Activated CD4-positive, alpha-beta memory T cell treated with anti-CD3 and anti-CD28 coated beads for 36 hours (primary cell): ENCODE results near the gene SLC10A2. TPM values are rescaled to one million over a fixed set of nuclear protein-coding genes. Genes with fewer than 3 reads are reported as not detected.

Experiments used
- CTCF ChIA-PET: fragments of 350-600 bp; sonication (Branson Sonifier 250); formaldehyde crosslinking; loops from one replicate; lab custom pipeline; 2021; ENCODE audit warnings: antibody characterized with exemption, inconsistent platforms; lab: Charles Lee
- POLR2A ChIA-PET: fragments of 350-600 bp; sonication (Branson Sonifier 250); formaldehyde crosslinking; loops from one replicate; lab custom pipeline; 2021; ENCODE audit warnings: antibody characterized with exemption; lab: Charles Lee
- DNase-seq: peaks from one replicate; pipeline ENCODE4 v3.0.0-alpha.2; 2020
- H3K27ac Mint-ChIP-seq: one replicate; pipeline ENCODE4 v1.8.0; 2021; ENCODE audit warnings: mixed read lengths
- H3K27me3 Mint-ChIP-seq: one replicate; pipeline ENCODE4 v1.8.0; 2021; ENCODE audit warnings: mixed read lengths
- H3K36me3 Mint-ChIP-seq: one replicate; pipeline ENCODE4 v1.8.0; 2021; ENCODE audit warnings: mixed read lengths
- H3K4me1 Mint-ChIP-seq: one replicate; pipeline ENCODE4 v1.8.0; 2021; ENCODE audit warnings: low read depth, mixed read lengths
- H3K4me3 Mint-ChIP-seq: one replicate; pipeline ENCODE4 v1.8.0; 2021; ENCODE audit warnings: mild to moderate bottlenecking, mixed read lengths
- H3K9me3 Mint-ChIP-seq: one replicate; pipeline ENCODE4 v1.8.0; 2021; ENCODE audit warnings: mixed read lengths
- intact Hi-C: fragments of 100-400 bp; cut with micrococcal nuclease; formaldehyde crosslinking; loops from one replicate; pipeline ENCODE4 v1.15.1; 2023
- total RNA-seq, 2 experiments: library from RNA; stranded (reverse); gene quantifications; one replicate each; pipeline ENCODE4 v1.2.3, GENCODE V29; 2021

The SLC10A2 gene
- total RNA-seq, 2 experiments from 2014 or later = not detected

DNA sequence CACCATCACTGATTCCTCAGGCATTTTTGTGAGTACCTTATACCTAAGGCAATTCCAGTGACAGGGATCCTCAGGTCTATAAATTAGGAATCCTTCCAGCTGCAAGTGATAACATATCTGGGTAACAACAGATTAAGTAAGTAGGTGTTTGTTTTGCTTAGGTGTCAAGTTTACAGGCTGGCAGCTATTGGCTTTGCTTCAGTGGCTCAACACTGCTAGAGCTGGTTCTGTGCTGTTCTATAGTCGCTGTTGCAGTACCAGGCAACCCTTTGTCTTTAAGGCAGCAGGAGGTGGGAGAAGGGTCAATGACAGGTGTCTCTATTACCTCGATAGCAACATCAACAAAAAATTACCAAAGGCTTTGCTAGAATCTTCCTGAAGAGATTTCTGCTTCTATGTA lies 27.0 kb downstream of the SLC10A2 start:
- no peak overlapping the region for H3K4me3 Mint-ChIP-seq
- intact Hi-C loops = no loop called here
- DNase-seq = no peak

GRCh38 chr13:103036268-103036667 lies 29.9 kb downstream of the SLC10A2 start:
- POLR2A ChIA-PET = no interaction called here
- Mint-ChIP-seq H3K4me3 (no peak overlapping the region), H3K36me3 (no peaks in the 10 kb centered on the region), H3K27ac (no peak overlapping the region), H3K27me3 (no peaks in the 10 kb centered on the region), H3K9me3 (no peaks in the 10 kb centered on the region), H3K4me1 (no peaks in the 10 kb centered on the region)
- CTCF ChIA-PET = no interaction called here
- intact Hi-C loops = no loop called here
- DNase-seq = no peak

More for the DNA sequence above, 27.0 kb downstream of the SLC10A2 start:
- POLR2A ChIA-PET = no interaction called here
- CTCF ChIA-PET = no interaction called here
- Mint-ChIP-seq H3K27me3 (no peaks in the 10 kb centered on the region), H3K27ac (no peak overlapping the region), H3K36me3 (no peaks in the 10 kb centered on the region), H3K4me1 (no peaks in the 10 kb centered on the region), H3K9me3 (no peaks in the 10 kb centered on the region)

DNA sequence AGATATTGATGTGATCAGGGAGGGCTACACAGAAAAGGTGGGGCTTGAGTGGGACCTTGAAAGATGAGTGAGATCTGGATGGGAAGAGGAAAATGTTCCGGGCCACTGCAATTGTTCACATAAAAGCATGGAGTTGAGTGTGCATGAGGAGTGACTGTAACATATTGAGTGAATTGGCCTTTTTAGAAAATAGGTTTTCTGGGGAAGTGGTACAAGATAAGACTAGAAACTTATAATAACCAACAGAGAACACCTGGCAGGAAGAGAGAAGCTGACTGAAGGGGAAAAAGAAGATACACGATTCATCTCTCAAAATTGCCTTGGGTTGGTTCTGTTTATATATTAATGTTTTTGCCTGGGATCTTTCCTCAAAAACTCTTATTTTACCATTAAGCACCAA lies 32.2 kb downstream of the SLC10A2 start:
- no peaks in the 10 kb centered on the region for H3K36me3 Mint-ChIP-seq
- CTCF ChIA-PET = no interaction called here
- DNase-seq = no peak
- H3K9me3 Mint-ChIP-seq = no peaks in the 10 kb centered on the region
- intact Hi-C loops = no loop called here
- H3K27ac Mint-ChIP-seq = no peak overlapping the region
- H3K27me3 Mint-ChIP-seq = no peaks in the 10 kb centered on the region
- no peaks in the 10 kb centered on the region for H3K4me1 Mint-ChIP-seq
- POLR2A ChIA-PET = no interaction called here
- no peak overlapping the region for H3K4me3 Mint-ChIP-seq

DNA sequence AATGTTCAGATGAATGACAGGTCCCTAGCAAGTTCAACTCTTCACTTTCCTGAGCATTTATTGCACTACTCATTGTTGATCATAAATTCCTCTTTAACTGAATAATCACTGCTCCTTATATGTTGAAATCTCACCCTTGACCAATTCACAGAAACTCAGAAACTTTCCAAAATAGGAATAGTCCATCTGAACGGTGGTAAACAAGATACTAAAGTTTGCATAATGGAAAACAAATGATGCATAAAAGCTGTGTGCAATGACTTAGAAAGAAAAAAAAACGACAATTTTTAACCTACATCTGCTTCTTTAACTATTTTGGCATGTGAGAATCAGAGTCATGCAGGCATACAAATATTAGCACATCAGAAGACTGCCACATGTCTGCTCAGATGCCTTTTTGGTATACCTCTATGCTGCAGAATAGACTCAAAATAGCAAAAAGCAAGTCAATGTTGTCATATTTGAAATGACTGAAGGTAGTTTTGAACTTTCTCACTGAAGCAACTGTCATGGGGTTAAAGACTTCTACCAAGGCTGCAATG lies 34.8 kb downstream of the SLC10A2 start:
- ChIA-PET POLR2A (no interaction called here), CTCF (no interaction called here)
- Mint-ChIP-seq H3K27me3 (no peaks in the 10 kb centered on the region), H3K27ac (no peak overlapping the region), H3K36me3 (no peaks in the 10 kb centered on the region), H3K4me3 (no peak overlapping the region), H3K9me3 (peaks cover 8% of the 10 kb centered on the region), H3K4me1 (no peaks in the 10 kb centered on the region)
- intact Hi-C loops = no loop called here
- DNase-seq = no peak

GRCh38 chr13:103030776-103031175 lies 35.4 kb downstream of the SLC10A2 start:
- Mint-ChIP-seq H3K4me1 (no peaks in the 10 kb centered on the region), H3K9me3 (peaks cover 13% of the 10 kb centered on the region), H3K4me3 (no peak overlapping the region), H3K27me3 (no peaks in the 10 kb centered on the region), H3K27ac (no peak overlapping the region), H3K36me3 (no peaks in the 10 kb centered on the region)
- CTCF ChIA-PET = no interaction called here
- DNase-seq = no peak
- intact Hi-C loops = no loop called here
- POLR2A ChIA-PET = no interaction called here

- intact Hi-C loops = no loop called here
- Mint-ChIP-seq H3K9me3 (peaks cover 18% of the 10 kb centered on the region), H3K4me1 (no peaks in the 10 kb centered on the region), H3K4me3 (no peak overlapping the region), H3K27me3 (no peaks in the 10 kb centered on the region), H3K27ac (no peak overlapping the region), H3K36me3 (no peaks in the 10 kb centered on the region)
- ChIA-PET CTCF (no interaction called here), POLR2A (no interaction called here)
- DNase-seq = no peak
These were observed 36.4 kb downstream of the SLC10A2 start for GRCh38 chr13:103029798-103030197.

- H3K27me3 Mint-ChIP-seq = no peaks in the 10 kb centered on the region
- no peaks in the 10 kb centered on the region for H3K4me1 Mint-ChIP-seq
- no peaks in the 10 kb centered on the region for H3K36me3 Mint-ChIP-seq
- H3K9me3 Mint-ChIP-seq = peaks cover 19% of the 10 kb centered on the region
- H3K27ac Mint-ChIP-seq = no peak overlapping the region
- intact Hi-C loops = no loop called here
- no peak for DNase-seq
- ChIA-PET CTCF (no interaction called here), POLR2A (no interaction called here)
- H3K4me3 Mint-ChIP-seq = no peak overlapping the region
These were observed 43.9 kb downstream of the SLC10A2 start for GRCh38 chr13:103022336-103022735.

DNA sequence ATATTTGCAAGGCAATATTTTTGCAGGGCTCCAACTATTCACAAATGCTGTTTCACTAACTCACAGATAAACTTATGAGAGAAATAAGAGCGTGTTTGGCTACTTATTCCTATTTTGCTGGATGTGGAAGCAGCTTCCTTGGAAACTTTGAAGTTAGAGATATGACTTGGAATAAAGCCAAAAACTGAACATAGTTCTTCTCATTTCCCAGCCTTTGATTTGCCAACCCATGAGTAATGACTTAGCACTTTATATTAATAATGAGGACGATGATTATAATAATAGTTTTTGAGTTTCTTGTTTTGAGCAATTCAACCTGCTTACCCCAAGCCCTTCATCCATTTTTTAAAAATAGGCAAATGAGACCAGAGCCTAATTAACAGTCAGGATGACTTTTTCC lies 47.7 kb downstream of the SLC10A2 start:
- no peak overlapping the region for H3K27ac Mint-ChIP-seq
- CTCF ChIA-PET = no interaction called here
- H3K4me3 Mint-ChIP-seq = no peak overlapping the region
- H3K36me3 Mint-ChIP-seq = no peaks in the 10 kb centered on the region
- intact Hi-C loops = no loop called here
- no peak for DNase-seq
- H3K4me1 Mint-ChIP-seq = no peaks in the 10 kb centered on the region
- no peaks in the 10 kb centered on the region for H3K27me3 Mint-ChIP-seq
- POLR2A ChIA-PET = no interaction called here
- no peaks in the 10 kb centered on the region for H3K9me3 Mint-ChIP-seq

- ChIA-PET POLR2A (no interaction called here), CTCF (no interaction called here)
- no peak overlapping the region for H3K4me3 Mint-ChIP-seq
- no peak overlapping the region for H3K27ac Mint-ChIP-seq
- no peaks in the 10 kb centered on the region for H3K36me3 Mint-ChIP-seq
- DNase-seq = no peak
- intact Hi-C loops = no loop called here
- H3K27me3 Mint-ChIP-seq = no peaks in the 10 kb centered on the region
- no peaks in the 10 kb centered on the region for H3K9me3 Mint-ChIP-seq
- no peaks in the 10 kb centered on the region for H3K4me1 Mint-ChIP-seq
These were observed 53.6 kb downstream of the SLC10A2 start for GRCh38 chr13:103012646-103013045.

DNA sequence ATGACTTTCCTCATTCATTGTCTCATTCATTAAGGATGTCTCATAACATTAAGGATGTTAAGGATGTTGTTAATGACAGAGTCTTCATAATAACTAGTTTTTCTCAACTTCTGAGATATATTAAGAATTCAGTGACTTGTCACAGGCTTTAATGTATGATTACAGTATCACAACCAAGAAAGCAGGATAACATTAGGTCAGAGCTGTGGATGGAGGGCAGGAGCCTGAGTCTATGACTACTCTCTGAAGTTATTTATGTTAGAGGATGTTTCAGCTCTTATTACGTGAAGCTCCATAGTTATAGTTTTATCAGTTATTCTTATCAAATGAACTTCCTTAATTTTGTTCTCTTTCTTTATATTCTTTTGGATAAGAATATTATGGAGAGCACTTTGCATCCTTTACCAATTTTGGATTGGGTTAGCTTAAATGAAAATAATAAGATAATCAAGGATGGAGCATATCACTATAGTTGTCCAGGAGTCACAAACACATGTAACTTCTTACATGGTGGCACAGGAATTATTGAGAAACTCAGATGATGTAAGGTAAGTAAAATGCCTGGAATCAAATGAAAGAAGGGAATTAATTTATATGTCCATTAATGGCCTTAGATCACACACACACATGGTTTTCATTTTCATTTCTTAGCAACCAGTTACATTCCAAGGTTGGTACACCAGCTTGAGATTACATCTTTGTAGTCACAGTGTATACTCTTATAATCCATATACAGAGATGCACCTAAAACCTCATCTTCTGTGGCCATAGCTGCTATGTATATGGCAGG lies 57.0 kb downstream of the SLC10A2 start:
- Mint-ChIP-seq H3K4me1 (no peaks in the 10 kb centered on the region), H3K27me3 (no peaks in the 10 kb centered on the region), H3K4me3 (no peak overlapping the region), H3K27ac (no peak overlapping the region), H3K36me3 (no peaks in the 10 kb centered on the region), H3K9me3 (no peaks in the 10 kb centered on the region)
- DNase-seq = no peak
- POLR2A ChIA-PET = no interaction called here
- CTCF ChIA-PET = no interaction called here
- intact Hi-C loops = no loop called here

GRCh38 chr13:103007427-103007762 lies 58.8 kb downstream of the SLC10A2 start:
- CTCF ChIA-PET = no interaction called here
- no peaks in the 10 kb centered on the region for H3K9me3 Mint-ChIP-seq
- intact Hi-C loops = no loop called here

DNA sequence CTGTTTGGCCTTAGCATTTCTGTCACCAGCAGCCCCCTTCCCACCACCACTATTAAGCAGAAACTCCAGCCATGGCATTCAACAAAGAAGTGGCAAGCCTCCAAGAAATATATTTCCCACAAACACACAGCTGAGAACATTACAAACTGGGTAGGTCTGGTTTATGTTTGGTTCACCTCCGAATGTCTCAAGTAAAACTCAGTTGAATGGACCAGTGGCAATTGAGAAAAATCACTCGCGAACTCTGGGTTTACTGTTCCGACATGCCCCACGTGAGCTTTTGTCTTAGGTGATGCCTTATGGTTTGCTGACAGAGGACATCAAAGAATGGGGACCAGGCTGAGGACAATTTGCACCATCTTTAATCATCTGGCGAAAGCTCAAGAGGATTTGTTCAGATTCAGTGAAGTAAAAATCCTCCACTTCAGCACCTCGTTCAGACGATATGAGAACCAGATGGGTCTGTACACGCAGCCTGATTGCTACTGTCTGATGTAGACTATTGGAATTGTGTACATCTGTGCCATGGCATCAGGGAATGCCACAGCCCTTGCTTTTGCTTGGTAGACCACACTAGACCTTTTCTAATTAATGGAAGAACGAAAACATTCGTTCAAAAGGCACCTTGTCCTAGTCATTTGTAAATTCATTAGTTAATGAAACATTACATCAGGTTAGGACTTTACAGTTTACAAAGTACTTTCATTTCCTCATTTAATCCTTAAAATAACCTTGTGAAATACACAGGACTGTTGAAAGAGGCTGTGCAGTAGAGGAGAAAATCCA lies 59.4 kb downstream of the SLC10A2 start:
- POLR2A ChIA-PET = no interaction called here
- H3K4me3 Mint-ChIP-seq = no peak overlapping the region
- no peaks in the 10 kb centered on the region for H3K36me3 Mint-ChIP-seq
- CTCF ChIA-PET = interaction anchor here (0.6 kb wide), 1 partner anchor 585 kb away, joined by 3 read pairs; no protein-coding TSS in a partner anchor
- DNase-seq = no peak
- H3K27me3 Mint-ChIP-seq = no peaks in the 10 kb centered on the region
- intact Hi-C loops = no loop called here
- no peak overlapping the region for H3K27ac Mint-ChIP-seq
- no peaks in the 10 kb centered on the region for H3K9me3 Mint-ChIP-seq
- no peaks in the 10 kb centered on the region for H3K4me1 Mint-ChIP-seq

More at GRCh38 chr13:103007427-103007762, 58.8 kb downstream of the SLC10A2 start:
- no peak for DNase-seq
- Mint-ChIP-seq H3K36me3 (no peaks in the 10 kb centered on the region), H3K4me1 (no peaks in the 10 kb centered on the region), H3K4me3 (no peak overlapping the region), H3K27ac (no peak overlapping the region), H3K27me3 (no peaks in the 10 kb centered on the region)
- POLR2A ChIA-PET = no interaction called here
